Activated CD4-positive, alpha-beta T cell treated with anti-CD3 and anti-CD28 coated beads for 48 hours (primary cell): ENCODE measurements around the gene VANGL1.

Experiments
- DNase-seq: peaks from one replicate; pipeline ENCODE4 v3.0.0-alpha.2; 2020

The VANGL1 gene

GRCh38 chr1:115644109-115644508, 2.3 kb downstream of the VANGL1 start:
- DNase-seq, result no peak

- DNase-seq, result no peak
Measured at GRCh38 chr1:115647047-115647446, 5.3 kb downstream of the VANGL1 start.

GRCh38 chr1:115647507-115647906, 5.7 kb downstream of the VANGL1 start:
- DNase-seq, result peak; percentile 34

GRCh38 chr1:115647919-115648650, 6.3 kb downstream of the VANGL1 start:
- DNase-seq, result no peak

DNA sequence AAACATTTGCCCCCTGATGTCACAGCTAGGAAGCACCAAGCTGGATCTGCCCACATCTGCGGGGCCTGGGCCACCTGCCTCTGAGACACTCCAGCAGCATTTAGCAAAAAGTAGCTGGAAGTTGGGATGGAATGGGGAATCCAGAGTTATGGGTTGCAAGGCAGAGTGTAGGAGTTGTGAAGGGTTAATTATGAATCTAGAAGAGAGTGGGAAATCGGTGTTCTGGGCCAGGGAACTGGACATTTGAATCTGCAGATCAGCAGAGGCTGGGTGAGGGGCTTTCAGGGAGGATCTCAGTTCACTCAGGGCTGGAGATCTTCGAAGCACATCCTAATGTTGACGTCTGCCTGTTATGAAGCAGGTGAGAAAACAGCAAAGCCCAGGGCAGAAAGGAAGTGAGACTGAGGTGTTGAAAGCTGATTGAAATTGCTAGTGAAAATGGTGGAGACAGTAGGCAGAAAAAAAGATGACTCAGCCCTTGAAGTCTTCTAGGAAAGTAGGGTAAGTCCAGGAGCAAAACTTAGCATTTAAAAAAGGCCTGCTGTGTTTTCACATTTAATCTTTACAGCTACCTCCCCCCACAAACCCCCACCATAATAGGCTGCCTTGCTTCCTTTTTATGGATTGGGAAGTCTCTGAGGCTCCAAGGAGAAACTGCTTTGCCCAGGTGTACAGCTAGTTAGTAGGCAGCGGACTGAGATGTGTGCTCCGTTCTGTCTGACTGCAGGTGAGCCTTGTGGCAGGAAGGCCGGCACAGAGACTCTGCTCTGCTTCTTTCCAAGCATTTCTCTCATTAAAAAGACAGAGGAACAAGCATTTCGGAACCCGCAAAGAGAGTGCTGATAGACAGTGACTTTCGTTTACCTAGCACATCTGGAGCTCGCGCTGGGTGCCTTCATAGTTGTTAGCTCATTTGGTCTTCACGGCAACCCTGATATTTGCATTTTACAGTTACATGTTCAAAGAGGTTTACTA, 7.2 kb downstream of the VANGL1 start:
- peak; percentile 43 for DNase-seq

DNA sequence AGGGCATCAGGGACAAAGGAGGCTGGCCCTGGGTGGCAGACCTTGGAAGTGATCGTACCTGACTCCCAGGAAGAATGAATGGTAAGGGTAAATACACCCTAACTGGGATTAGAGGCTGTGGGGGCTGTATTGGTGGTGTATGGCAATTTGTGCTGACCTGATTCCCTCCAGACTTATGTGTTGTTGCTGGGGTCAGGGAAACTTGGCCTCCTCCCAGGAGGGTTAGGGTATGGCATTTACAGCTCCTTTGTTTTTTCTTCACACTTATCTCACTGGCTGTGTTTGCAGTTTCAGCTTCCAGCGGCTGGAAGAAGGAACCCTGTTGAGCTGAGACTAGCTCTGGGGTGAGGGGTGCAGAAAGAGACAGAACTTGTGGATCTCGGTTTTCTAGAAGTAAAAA, 8.2 kb downstream of the VANGL1 start:
- DNase-seq, result no peak

DNA sequence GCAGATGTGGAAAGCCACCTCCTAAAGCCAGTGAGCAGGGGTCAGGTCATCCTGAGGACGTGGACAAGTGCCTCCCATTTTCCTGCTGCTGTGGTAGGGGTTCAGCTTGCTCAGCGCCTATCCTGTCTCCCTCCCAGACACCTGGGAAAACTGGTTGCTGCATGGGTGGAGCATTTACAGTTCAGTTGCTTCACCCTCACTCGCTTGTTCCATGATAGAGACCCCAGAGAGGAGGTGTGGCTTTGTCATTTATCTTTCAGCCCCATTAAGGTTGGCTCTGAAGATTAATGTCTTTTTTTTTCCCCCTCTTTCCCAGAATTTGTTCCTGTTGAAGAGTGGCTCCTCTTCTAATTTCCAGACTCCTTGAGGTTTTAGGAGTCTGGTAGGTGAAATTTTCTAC, 9.2 kb downstream of the VANGL1 start:
- DNase-seq, result no peak

- no peak for DNase-seq
Measured at GRCh38 chr1:115651391-115651790, 9.6 kb downstream of the VANGL1 start.

DNA sequence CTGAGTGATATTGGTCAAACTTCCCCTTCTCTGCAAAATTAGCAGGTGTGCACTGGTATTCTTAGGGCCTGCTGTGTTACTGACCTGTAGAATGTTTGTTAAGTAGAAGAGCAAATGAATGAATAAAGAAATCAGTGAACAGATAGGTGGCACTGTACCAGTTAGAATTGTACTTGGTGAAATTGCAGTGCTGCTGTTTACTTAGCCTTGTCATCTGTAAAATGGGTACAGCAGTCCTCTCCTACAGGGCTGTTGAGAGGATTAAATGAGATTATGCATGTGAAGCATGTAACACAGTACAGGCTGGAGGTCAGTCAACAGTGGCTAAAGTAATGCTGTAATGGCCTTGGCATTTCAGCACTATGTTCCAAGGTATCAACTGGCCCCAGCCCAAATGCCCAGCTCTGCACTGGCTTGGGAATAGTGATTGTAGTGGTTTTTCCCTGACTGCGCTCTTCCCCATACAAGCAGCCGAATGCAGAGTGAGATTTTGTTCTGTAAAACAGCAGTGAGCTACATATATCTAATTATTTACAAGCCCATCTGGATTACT, 10.5 kb downstream of the VANGL1 start:
- DNase-seq, result no peak

DNA sequence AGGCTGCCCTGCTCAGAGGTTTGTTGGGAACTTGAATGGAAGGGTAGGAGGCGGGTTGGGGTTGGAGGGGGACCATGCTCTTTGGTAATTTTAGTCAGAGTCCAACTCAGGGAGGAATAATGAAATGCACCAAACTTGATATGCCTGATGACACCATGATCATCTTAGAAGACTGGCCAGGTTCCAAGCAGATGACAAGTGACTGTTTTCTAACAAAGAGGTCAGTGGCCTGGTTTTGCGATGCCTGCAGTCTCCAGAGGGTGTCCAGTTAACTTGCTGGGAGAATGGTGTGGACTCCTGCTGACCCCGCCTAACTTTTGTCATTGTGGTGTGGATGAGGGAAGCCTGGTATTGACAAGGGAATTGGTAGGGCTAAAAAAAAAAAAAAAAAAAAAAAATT, 12.4 kb downstream of the VANGL1 start:
- DNase-seq, result no peak

DNA sequence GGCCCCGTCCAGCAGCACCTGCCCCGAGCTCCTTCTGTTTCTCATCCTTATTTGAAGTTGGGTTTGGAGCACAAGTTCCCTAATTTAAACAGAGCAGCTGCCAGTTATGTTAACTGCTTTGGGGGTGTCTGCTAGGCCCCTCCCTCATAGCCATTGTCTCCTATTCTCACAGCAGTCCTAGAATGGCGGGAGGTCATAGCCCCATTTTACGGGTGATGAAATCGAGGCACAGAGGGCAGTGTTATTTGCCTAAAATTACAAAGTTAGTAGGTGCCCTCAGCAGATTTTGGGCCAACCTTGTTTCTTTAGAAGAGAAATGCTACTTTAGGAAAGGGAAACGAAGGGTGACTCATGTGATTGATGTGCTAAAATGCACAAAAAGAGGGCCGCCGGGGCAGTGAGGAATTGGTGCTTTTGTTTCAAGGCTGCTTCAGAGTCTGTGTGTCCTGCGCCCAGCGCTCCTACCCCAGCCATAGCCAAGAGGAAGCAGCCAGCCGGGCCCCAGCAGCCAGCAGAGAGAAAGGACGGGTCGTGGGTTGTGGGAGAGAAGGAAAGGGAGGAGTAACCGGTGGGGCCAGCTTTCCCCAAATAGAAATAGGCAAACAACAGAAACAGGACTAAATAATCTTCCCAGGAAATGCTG, 13.0 kb downstream of the VANGL1 start:
- no peak for DNase-seq

- DNase-seq, result no peak
Measured at GRCh38 chr1:115655306-115655663, 13.5 kb downstream of the VANGL1 start.

- no peak for DNase-seq
Measured at GRCh38 chr1:115655916-115656315, 14.1 kb downstream of the VANGL1 start.

DNA sequence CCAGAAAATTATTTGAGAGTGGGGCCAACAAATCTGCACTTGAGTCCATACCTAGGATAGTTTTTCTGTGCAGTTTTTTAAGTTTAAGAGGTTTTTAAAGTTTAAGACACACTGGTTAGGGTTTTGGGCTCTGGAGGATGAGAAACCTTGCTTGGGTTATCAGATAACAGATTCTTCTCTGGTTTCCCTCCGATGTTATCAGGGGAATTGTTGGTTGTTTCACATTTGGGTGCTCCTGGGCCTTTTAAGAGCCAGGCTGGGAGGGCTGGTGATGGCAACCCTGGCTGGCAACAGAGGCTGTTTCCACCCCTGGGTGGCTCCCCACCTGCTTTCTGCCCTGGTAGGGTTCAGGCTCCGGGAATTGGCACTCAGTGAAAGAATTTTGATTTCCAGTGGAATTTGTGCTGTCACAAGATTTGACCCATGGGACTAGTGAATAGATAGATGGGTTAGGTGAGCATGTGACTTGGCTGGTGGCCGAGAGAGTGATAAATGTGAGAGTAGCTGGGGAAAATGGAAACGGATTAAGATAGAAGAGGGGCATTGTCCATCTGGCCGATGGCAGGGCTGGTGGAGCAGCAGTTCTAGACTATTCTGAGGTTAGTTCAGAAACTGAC, 14.8 kb downstream of the VANGL1 start:
- DNase-seq, result no peak

- DNase-seq, result no peak
Measured at GRCh38 chr1:115658646-115659045, 16.9 kb downstream of the VANGL1 start.

DNA sequence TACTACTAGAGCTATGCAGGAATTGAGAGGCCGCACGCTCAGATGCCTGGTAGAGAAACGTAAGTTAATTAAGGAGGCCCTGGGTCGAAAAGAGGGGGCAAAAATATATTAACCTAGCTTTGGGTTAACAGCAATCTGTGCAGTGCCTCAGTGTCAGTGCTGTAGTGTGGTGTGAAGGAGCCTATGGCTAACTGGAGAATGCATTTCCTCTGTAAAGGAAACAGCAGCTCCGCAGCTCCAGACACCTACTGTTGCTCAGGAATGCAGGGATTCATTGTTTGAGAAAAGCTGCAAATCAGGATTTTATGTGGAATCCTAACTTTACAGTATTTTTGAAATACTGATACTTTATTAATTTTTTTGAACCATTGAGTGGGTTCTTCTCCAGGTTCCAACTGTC, 18.4 kb downstream of the VANGL1 start:
- DNase-seq, result no peak

DNA sequence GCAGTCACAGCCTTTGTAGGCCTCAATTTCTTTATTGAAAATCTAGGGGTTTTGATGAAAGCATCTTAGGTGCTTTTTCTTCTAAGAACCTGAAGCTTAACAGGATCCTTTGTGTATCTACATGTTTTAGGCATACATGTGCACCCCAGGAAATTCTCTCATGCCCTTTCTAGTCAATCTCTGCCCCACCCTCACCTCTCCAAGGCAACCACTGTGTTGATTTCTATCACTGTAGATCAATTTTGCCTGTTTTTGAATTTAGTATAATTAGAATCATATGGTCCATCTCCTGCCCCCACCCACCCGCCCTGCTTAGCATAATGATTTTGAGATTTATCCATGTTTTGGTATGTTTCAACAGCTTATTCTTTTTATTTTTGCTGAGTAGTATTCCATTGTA, 19.4 kb downstream of the VANGL1 start:
- no peak for DNase-seq

DNA sequence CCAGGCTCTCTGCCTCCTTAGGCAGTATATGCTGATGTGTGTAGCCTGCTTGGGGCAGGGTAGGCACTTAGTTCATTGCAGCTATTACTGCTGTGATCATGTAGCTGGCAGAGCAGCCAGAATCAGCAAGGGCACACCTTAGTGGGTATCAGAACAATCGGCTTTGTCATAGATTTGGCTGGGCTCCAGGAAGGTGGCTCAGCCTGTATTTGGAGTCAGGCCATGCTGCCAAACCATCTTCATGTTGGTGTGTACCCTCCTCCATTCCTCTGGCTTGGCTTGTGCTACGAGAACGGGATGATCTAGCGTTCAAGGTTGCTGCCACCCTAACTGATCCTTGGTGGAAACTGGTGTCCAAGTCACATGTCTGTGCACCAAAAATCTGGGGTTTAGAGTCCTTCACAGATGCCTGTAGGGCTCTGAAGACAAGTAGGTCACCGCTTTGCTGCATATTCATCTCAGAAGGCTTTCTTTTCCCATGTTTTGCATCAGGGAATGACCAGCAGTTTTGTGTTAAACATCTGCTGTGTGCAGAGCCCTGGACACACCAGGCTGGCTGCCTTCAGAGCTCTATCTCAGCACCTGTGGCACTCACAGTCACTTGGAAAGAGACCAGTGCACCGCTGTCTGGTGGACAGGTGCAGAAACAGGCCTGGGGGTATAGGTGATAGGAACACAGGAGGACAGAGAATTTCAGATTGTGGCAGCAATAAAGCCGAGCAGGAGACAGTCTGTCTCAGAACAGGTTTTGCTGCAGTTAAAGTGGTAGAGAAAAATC, 23.7 kb downstream of the VANGL1 start:
- no peak for DNase-seq

DNA sequence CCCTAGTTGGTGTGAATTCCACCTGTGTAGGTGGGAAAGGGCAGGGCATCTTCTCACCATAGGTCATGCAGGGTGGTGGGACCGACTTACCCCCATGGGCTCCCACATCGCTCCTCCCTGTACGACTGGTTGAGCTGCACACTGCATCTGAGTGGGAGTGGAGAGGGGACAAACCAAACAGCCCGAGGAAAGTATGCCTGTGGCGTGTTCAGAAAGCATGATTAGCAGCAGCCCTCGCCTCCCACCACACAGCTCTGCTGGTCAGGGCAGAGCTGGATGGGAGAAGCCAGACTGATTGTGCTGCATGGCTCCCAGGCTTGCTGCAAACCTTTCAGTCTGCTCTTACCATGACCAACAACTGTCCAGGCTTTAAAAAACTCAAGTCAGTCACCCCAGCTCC, 24.4 kb downstream of the VANGL1 start:
- no peak for DNase-seq

- DNase-seq, result no peak
Measured at GRCh38 chr1:115666702-115667101, 24.9 kb downstream of the VANGL1 start.

GRCh38 chr1:115668579-115668978, 26.8 kb downstream of the VANGL1 start:
- no peak for DNase-seq
